H9 (cell line): ENCODE results near the gene SLIT1. TPM values are rescaled to one million over a fixed set of nuclear protein-coding genes. Genes with fewer than 3 reads are reported as not detected.

Source experiments
- DNase-seq: peaks from one replicate; pipeline ENCODE4 v3.0.0-alpha.2; 2017
- H2AFZ ChIP-seq: one replicate; pipeline ENCODE4 v1.6.1; 2013; ENCODE audit warnings: mild to moderate bottlenecking, low read length, control low read depth, moderate library complexity
- H2AK5ac ChIP-seq: 2 replicates; pipeline ENCODE4 v1.6.1; 2013; ENCODE audit warnings: low read length, control low read depth, mixed read lengths; ENCODE audit not compliant: insufficient read length
- H2BK120ac ChIP-seq: one replicate; pipeline ENCODE4 v1.6.1; 2013; ENCODE audit warnings: low read depth, mild to moderate bottlenecking, low read length, control low read depth, inconsistent platforms; ENCODE audit not compliant: poor library complexity, severe bottlenecking
- H2BK12ac ChIP-seq: 2 replicates; pipeline ENCODE4 v1.6.1; 2013; ENCODE audit warnings: low read length, control low read depth, mixed read lengths, low read depth; ENCODE audit not compliant: insufficient read length
- H2BK15ac ChIP-seq: 2 replicates; pipeline ENCODE4 v1.6.1; 2013; ENCODE audit warnings: low read depth, low read length, control low read depth
- H2BK20ac ChIP-seq: one replicate; pipeline ENCODE4 v1.6.1; 2013; ENCODE audit warnings: low read depth, mild to moderate bottlenecking, low read length, control low read depth, inconsistent platforms; ENCODE audit not compliant: poor library complexity, severe bottlenecking
- H2BK5ac ChIP-seq: 2 replicates; pipeline ENCODE4 v1.6.1; 2013; ENCODE audit warnings: low read length, control low read depth, mixed read lengths; ENCODE audit not compliant: insufficient read length
- H3K14ac ChIP-seq: 2 replicates; pipeline ENCODE4 v1.6.1; 2013; ENCODE audit warnings: low read length, control low read depth; ENCODE audit not compliant: insufficient read depth
- H3K18ac ChIP-seq: 2 replicates; pipeline ENCODE4 v1.6.1; 2013; ENCODE audit warnings: low read depth, mild to moderate bottlenecking, mixed read lengths, low read length, control low read depth; ENCODE audit not compliant: insufficient read length
- H3K23ac ChIP-seq: 2 replicates; pipeline ENCODE4 v1.6.1; 2013; ENCODE audit warnings: low read length, control low read depth, mixed read lengths, low read depth; ENCODE audit not compliant: insufficient read length
- H3K23me2 ChIP-seq: 2 replicates; pipeline ENCODE4 v1.6.1; 2013; ENCODE audit warnings: low read depth, mild to moderate bottlenecking, mixed read lengths, low read length, control low read depth; ENCODE audit not compliant: insufficient read length, poor library complexity, severe bottlenecking
- H3K27ac ChIP-seq: 2 replicates; pipeline ENCODE4 v1.5.1; 2013; ENCODE audit warnings: low read length, control low read depth, mixed read lengths, low read depth; ENCODE audit not compliant: insufficient read length
- H3K27me3 ChIP-seq: 2 replicates; pipeline ENCODE4 v1.6.1; 2013; ENCODE audit warnings: low read length, control low read depth, inconsistent platforms; ENCODE audit not compliant: insufficient read depth
- H3K4ac ChIP-seq: 2 replicates; pipeline ENCODE4 v1.6.1; 2013; ENCODE audit warnings: low read depth, mild to moderate bottlenecking, control low read depth, inconsistent platforms, low read length, moderate library complexity
- H3K4me1 ChIP-seq: 2 replicates; pipeline ENCODE4 v1.6.1; 2013; ENCODE audit warnings: low read length, control low read depth, inconsistent platforms; ENCODE audit not compliant: insufficient read depth
- H3K4me2 ChIP-seq: 2 replicates; pipeline ENCODE4 v1.6.1; 2013; ENCODE audit warnings: low read length, control low read depth, mixed read lengths; ENCODE audit not compliant: insufficient read length, insufficient read depth
- H3K56ac ChIP-seq: 2 replicates; pipeline ENCODE4 v1.6.1; 2013; ENCODE audit warnings: low read depth, mild to moderate bottlenecking, mixed read lengths, low read length, control low read depth; ENCODE audit not compliant: insufficient read length
- H3K79me1 ChIP-seq: 2 replicates; pipeline ENCODE4 v1.6.1; 2013; ENCODE audit warnings: low read depth, mild to moderate bottlenecking, moderate library complexity, low read length, control low read depth, inconsistent platforms; ENCODE audit not compliant: insufficient read depth, poor library complexity, severe bottlenecking
- H3K79me2 ChIP-seq: 2 replicates; pipeline ENCODE4 v1.6.1; 2013; ENCODE audit warnings: low read length, control low read depth, inconsistent platforms; ENCODE audit not compliant: insufficient read depth
- H3K9ac ChIP-seq: 2 replicates; pipeline ENCODE4 v1.6.1; 2013; ENCODE audit warnings: low read length, control low read depth, mixed read lengths; ENCODE audit not compliant: insufficient read length; ENCODE audit errors: extremely low read depth
- H3K9me3 ChIP-seq: one replicate; pipeline ENCODE4 v1.6.1; 2013; ENCODE audit warnings: low read depth, low read length, inconsistent platforms; ENCODE audit not compliant: control insufficient read depth
- H3T11ph ChIP-seq: one replicate; pipeline ENCODE4 v1.6.1; 2013; ENCODE audit warnings: mild to moderate bottlenecking, low read length, control low read depth, inconsistent platforms
- H4K20me1 ChIP-seq: one replicate; pipeline ENCODE4 v1.6.1; 2013; ENCODE audit not compliant: control insufficient read depth, insufficient read length, insufficient read depth
- H4K5ac ChIP-seq: 2 replicates; pipeline ENCODE4 v1.6.1; 2013; ENCODE audit warnings: low read depth, mild to moderate bottlenecking, mixed read lengths, low read length, control low read depth; ENCODE audit not compliant: insufficient read length
- H4K8ac ChIP-seq: replicated peaks from 2 replicates; pipeline ENCODE4 v1.6.1; 2013; ENCODE audit warnings: low read length, control low read depth, mixed read lengths, low read depth; ENCODE audit not compliant: insufficient read length
- H4K91ac ChIP-seq: 2 replicates; pipeline ENCODE4 v1.6.1; 2013; ENCODE audit warnings: low read depth, mild to moderate bottlenecking, moderate library complexity, mixed read lengths, low read length, control low read depth; ENCODE audit not compliant: insufficient read length
- H3K27ac Mint-ChIP-seq, 3 experiments: 2 replicates in 2 of 3; 3 replicates in 1 of 3; pipeline ENCODE4 v1.8.0; 2020 to 2021; ENCODE audit warnings: mixed read lengths in 3 of 3, mild to moderate bottlenecking in 1 of 3, moderate library complexity in 1 of 3
- H3K27me3 Mint-ChIP-seq: 2 replicates; pipeline ENCODE4 v1.8.0; 2021; ENCODE audit warnings: low read depth, mild to moderate bottlenecking, moderate library complexity, mixed read lengths
- H3K36me3 Mint-ChIP-seq, 3 experiments: 2 replicates in 2 of 3; 3 replicates in 1 of 3; pipeline ENCODE4 v1.8.0; 2020 to 2021; ENCODE audit warnings: low read depth in 3 of 3, mixed read lengths in 3 of 3; ENCODE audit not compliant: insufficient read depth in 1 of 3
- H3K4me1 Mint-ChIP-seq, 2 experiments: 2 replicates each; pipeline ENCODE4 v1.8.0; 2020; ENCODE audit warnings: mixed read lengths in 2 of 2
- H3K4me3 Mint-ChIP-seq, 2 experiments: 2 replicates in 1 of 2; 3 replicates in 1 of 2; pipeline ENCODE4 v1.8.0; 2020 to 2021; ENCODE audit warnings: mild to moderate bottlenecking in 2 of 2, mixed read lengths in 2 of 2, moderate library complexity in 1 of 2
- H3K9me3 Mint-ChIP-seq, 2 experiments: 2 replicates in 1 of 2; 3 replicates in 1 of 2; pipeline ENCODE4 v1.8.0; 2020; ENCODE audit warnings: mild to moderate bottlenecking in 2 of 2, mixed read lengths in 2 of 2, moderate library complexity in 1 of 2
- WGBS: extraction: QIAGEN DNeasy Blood & Tissue Kit; methylation state at CpG from one replicate; pipeline ENCODE4 v1.1.7; 2013; ENCODE audit warnings: missing lambda C conversion rate, low lambda C conversion rate, mixed read lengths; ENCODE audit not compliant: insufficient read length; ENCODE audit errors: extremely low coverage; 5-methylcytosine and 5-hydroxymethylcytosine counted together
- total RNA-seq: library from RNA; stranded (reverse); gene quantifications from 2 replicates; pipeline ENCODE4 v1.2.1, GENCODE V29; 2021
- TF ChIP-seq, protein P1 (sequence below): fragments of 200-600 bp; sonication (generic); conservative IDR thresholded peaks from 3 replicates; pipeline ENCODE4 v1.8.0; 2021; ENCODE audit warnings: antibody characterized with exemption, mild to moderate bottlenecking

Gene SLIT1
- total RNA-seq, 1 experiment from 2014 or later, result 0.57 TPM

DNA sequence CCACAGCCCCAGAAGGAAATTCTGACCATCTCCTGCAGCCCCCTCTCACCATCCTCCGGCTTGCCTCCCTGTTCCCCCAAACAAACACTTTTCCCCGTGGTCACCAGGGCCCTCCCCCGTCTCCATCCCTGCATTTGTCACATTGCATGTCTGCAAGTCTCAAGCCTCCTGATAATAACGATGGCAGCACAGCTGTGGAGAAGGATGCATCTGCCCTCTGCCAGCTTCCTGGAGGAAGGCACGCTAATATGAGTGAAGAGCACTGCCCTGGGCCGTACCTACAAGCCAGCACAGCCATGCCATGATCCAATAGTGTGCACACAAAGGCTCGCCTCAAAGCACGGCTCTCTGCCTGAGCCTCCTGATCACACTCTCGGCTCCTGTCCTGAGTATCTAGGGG is 98.5 kb downstream of the SLIT1 start:
- Histone ChIP-seq H2BK15ac (no peak overlapping the region), H4K5ac (no peak overlapping the region), H2BK20ac (no peak overlapping the region), H3K14ac (no peak overlapping the region), H3K4me2 (no peak overlapping the region), H3K27ac (no peak overlapping the region), H3K9me3 (no peaks in the 10 kb centered on the region), H2BK5ac (no peak overlapping the region), H3T11ph (no peak overlapping the region), H2AFZ (no peak overlapping the region), H4K8ac (no peak overlapping the region), H4K20me1 (no peaks in the 10 kb centered on the region), H3K23ac (no peak overlapping the region), H3K56ac (no peak overlapping the region), H2BK120ac (no peak overlapping the region), H3K27me3 (no peaks in the 10 kb centered on the region), H3K23me2 (no peaks in the 10 kb centered on the region), H3K4me1 (no peaks in the 10 kb centered on the region; the same call in 1 of the 2 replicates), H3K79me1 (no peaks in the 10 kb centered on the region), H3K18ac (no peak overlapping the region), H2BK12ac (no peak overlapping the region), H2AK5ac (no peak overlapping the region), H3K4ac (no peak overlapping the region), H3K79me2 (no peaks in the 10 kb centered on the region), H3K9ac (no peak overlapping the region), H4K91ac (no peak overlapping the region)
- WGBS, result no CpG with 5 or more reads among the region's 9 CpGs
- Mint-ChIP-seq H3K27me3 (peaks cover 4% of the 10 kb centered on the region), H3K27ac (no peak overlapping the region), H3K4me1 (peaks cover 15 to 26% of the 10 kb centered on the region in 2 experiments), H3K9me3 (no peaks in the 10 kb centered on the region), H3K4me3 (no peak overlapping the region; a peak in 1 of 5 replicates), H3K36me3 (no peaks in the 10 kb centered on the region)
- TF ChIP-seq, protein P1, sequence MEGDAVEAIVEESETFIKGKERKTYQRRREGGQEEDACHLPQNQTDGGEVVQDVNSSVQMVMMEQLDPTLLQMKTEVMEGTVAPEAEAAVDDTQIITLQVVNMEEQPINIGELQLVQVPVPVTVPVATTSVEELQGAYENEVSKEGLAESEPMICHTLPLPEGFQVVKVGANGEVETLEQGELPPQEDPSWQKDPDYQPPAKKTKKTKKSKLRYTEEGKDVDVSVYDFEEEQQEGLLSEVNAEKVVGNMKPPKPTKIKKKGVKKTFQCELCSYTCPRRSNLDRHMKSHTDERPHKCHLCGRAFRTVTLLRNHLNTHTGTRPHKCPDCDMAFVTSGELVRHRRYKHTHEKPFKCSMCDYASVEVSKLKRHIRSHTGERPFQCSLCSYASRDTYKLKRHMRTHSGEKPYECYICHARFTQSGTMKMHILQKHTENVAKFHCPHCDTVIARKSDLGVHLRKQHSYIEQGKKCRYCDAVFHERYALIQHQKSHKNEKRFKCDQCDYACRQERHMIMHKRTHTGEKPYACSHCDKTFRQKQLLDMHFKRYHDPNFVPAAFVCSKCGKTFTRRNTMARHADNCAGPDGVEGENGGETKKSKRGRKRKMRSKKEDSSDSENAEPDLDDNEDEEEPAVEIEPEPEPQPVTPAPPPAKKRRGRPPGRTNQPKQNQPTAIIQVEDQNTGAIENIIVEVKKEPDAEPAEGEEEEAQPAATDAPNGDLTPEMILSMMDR, result no peak
- no peak for DNase-seq
